Measurements from ENCODE around the gene RNASE3.
"Not testable (repeated sequence)": the region's sequence is repeated elsewhere in the genome, so short reads cannot be mapped to it uniquely, and the experiment has no call there.

RNASE3 gene

GRCh38 chr14:20919038-20919756, 28.0 kb downstream of the RNASE3 start:
- not testable (repeated sequence) for DNase-seq

GRCh38 chr14:20923766-20924297, 32.6 kb downstream of the RNASE3 start:
- DNase-seq = not testable (repeated sequence)

GRCh38 chr14:20934148-20934762, 43.1 kb downstream of the RNASE3 start:
- DNase-seq = no peak

GRCh38 chr14:20935303-20935984, 44.3 kb downstream of the RNASE3 start:
- DNase-seq = no peak
